NCI-H2227 treated with DMSO at 0.1 percent for 48 hours (cell line): ENCODE results near the gene PTGER2.

Experiments
- DNase-seq: peaks from one replicate; lab custom pipeline; 2025; lab: John Stamatoyannopoulos, UW

The PTGER2 gene

DNA sequence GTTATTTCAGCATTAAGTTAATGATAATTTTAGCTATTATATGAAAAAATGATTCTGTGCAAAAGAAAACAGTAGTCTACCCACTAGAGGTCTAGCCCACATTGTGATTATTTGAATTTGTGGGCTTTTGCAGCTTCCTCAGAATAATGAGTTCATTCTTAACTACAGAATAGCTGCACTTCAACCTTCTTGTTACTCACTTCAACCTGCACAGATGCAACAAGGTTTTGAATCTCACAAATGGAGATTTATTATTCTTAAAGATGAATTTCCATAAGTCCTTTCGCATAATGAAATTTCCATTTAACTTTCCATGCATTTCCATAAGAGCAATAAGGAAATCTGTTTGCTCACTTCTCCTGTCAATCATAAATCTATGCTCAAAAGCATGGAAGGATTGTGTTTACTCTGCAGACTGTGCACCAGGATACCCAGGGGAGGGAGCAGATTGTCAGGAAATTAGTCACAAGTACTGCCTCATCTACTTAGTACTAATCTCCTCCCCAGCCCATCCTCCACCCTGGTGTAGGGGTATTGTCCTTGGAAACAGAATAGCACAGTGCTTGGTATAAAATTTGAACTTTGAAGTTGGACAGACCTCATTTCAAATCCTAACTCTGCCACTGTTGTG, 24.1 kb downstream of the PTGER2 start:
- DNase-seq = no peak

DNA sequence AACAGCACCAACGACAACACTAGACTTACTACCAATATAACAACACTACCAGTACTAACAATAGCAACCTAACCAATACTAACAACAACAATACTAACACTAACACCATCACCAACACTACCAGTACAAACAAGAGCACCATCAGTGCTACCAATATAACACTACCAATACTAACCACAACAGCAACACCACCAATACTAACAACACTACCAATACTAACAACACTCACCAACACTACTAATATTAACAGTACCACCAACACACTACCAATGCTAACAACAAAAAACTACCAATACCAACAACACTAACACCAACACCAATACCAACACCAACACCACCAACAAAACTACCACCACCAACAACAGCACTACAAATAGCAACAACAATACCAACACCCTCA, 25.1 kb downstream of the PTGER2 start:
- DNase-seq = no peak

DNA sequence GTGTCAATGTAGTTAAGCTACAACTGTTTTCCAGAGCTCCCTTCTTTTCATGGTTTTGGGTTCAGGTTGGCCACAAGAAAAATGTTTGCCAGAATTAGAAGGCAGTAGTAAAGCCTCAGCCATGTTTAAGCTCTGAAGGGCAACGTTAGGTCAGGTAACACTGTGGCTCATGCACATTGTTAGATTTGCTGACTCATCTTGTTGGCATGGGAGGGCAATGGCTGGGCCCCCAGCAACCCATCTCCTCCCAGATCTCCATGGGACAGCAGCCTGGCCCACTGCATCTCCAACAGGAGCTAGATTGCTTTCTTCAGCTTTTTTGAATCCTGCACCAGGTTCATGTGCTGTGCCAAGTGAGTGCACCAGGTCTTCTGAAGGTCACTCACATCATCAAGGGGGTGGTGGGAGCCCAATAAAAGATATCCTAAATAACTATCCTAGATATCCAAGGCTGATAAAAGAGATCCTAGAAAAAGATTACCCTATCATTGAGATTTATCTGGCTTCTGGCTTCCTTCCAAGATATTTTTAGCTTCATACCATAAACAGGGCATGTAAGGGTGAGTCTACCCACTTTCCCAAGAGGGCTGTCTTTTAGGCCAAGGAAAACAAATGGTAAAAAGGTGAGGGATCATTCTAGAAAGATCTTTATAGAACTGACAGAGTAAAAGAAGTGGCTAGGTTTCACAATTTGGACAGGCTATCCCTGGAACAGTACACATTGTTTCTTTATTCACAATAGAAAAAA, 28.9 kb downstream of the PTGER2 start:
- DNase-seq = no peak

DNA sequence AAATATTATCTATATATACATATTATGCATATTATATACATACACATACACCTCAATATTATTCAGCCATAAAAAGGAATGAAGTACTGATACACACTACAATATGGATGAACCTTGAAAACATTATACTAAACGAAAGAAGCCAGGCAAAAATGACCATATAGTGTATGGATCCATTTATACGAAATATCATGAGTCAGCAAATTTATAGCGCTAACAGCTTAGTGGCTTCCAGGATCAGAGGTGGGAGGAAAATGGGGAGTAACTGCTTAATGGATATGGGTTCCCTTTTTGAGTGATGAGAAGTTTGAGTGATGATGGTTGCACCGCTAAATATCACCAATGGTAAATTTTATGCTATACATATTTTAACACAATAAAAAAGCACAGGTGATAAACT, 32.7 kb downstream of the PTGER2 start:
- DNase-seq = no peak

DNA sequence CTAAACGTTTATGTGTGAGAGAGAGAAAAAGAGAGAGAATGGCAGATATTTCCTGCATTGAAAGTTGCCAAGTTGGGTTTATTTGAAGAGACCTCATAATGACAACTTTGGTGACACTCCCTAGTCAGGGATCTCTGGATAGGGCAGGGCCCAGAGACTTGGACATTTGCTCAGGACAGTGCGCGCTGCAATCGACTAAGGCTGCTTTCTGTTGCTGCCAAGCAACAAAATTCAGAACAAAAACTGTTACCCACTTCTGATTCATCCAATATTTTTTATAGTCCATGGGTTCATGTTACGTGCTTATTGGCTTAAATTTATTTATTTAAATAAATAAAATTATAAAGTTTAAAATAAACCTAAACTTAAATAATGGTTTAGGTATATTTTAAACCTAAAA, 34.2 kb downstream of the PTGER2 start:
- no peak for DNase-seq

DNA sequence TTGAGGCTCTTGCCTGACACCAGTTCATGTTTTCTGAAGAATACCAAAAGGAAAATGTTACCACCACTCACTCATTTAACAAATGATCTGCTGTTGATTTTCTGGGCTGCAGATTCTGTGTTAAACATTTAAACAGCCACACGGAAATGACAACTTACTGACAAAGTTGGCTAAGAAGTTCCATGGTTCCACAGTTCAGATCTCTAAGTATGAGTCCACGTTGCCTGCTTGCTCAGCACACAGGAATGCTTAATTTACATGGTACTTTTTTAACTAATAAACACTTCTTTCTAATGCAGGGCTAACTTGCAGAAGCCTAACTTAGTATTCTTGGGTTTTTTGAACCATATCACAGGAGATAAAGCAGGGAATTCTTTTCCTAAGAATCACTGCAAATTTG, 34.7 kb downstream of the PTGER2 start:
- no peak for DNase-seq

DNA sequence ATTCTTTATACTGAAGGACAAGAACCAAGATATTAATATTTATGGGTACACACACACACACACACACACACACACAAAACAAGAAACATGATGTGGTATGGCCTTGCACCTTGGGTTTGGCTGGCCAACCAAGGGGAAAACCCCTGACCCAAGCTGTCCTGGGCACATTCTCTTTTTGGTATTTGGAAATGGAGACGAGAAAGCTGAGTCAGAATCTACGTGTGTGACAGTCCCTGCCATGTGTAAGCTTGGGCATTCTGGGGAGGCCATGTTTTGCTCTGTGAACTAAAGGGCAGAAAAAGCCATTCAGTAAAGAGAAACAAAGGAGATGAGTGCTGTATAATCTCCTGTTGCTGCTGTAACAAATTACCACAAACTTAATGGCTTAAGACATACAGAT, 35.6 kb downstream of the PTGER2 start:
- DNase-seq = no peak

DNA sequence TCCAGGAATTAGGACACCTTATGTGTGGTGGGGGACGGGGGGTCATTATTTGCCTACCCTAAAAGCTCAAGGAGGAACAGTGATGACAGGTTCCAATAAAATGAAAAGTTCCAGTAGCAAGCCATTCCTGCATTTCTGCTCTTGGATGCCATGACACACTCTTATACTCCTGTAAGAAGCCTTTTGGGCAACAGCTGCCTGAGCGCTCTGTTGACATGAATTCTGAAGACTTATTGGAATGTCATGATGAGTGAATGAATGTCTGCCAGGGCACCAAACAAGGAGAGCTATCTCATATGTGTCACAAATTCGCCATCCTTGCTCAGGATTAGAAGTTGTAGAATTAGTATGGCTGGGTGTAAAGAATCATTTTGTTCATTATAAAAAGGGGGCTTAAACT, 36.3 kb downstream of the PTGER2 start:
- no peak for DNase-seq

DNA sequence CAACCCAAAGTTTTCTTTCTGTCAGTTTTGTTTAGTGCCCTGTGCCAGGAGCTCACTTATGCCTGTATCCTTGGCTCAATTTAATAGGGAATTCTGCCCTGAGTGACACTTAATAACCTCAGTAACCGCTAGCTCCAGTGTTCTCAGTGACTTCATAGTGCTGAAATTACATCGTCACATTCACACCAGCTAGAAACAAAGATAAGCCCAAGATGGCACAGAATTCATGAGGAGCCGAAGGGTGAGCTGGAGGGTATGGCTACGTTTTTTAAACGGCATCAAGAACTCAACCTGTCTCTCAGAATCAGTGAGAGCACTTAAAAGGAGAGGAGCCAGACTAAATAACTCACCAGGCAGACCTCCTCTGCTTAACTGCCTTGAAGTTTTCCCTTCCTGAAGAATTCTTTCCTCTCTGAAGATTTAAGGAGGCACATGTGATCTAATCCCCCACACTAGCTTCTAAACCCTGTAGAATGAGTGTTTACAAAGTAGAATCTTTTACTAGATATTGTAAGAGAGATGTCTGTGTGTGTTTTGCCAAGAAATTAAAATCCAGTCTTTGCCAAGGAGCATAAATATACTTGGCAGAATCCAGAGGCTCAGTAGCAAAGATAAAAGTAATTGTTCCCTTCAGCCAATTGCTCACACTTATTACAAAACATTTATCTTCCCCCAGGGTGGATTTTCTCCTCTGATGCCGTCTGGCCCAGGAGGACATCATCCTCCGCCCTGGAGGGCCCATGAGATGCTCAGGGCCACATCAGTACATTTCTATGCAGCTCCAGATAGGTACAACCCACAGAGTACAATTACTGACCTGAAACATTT, 37.3 kb downstream of the PTGER2 start:
- DNase-seq = no peak

DNA sequence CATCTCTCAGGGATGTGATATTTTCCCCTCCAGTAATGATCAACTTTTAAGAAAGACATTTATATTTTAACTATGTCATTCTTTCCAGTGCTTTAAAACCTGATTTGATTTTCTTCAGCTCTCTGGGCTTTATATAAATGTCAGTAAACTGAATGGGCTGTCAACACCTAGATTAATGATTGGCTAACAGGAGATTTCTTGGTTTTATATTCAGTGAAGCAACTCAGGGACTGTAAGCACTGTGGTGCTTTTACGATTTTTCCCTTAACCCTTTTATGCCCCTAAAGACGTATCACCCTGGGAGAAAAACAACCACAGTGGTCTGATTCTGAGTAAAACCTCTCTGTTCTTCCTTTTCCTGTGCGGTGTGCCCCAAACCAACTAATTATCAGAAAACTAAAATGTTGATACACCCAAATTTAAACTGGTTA, 38.0 kb downstream of the PTGER2 start:
- DNase-seq = no peak

DNA sequence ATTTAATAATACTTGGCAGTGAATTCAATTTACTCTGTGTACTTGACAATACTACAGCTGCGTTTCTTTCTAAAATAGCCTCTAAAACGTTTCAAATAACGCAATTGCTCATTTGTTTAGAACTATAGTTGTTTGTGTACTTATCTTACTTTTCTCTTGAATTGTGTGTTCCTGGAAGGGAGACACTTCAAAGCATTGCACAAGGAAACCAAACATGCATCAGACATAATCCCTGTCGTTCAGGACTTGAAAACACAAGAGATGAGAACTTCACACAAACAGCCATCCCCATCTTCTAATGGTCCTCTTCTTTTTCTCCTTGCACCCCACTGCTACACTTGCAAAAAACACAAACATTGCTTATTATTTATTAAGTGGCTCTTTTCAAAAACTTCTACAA, 38.5 kb downstream of the PTGER2 start:
- no peak for DNase-seq

DNA sequence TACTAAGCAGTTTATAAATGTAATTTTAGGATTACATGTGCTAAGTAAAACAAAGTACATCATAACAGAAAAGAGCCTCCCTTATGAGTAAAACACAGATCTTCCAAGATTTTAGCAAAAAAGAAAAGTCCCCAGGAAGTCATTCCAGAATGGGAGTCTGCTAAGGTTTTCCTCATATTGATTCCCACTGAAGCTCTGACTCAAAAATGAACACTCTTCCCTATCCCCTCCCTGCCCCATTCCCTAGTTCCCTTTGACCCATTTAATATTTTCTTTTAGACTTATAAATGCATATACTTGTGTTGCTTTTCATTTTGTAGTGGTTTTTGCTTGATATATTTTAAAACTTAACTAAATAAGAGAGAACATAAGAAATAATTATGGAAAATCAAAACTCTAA, 40.1 kb downstream of the PTGER2 start:
- no peak for DNase-seq

DNA sequence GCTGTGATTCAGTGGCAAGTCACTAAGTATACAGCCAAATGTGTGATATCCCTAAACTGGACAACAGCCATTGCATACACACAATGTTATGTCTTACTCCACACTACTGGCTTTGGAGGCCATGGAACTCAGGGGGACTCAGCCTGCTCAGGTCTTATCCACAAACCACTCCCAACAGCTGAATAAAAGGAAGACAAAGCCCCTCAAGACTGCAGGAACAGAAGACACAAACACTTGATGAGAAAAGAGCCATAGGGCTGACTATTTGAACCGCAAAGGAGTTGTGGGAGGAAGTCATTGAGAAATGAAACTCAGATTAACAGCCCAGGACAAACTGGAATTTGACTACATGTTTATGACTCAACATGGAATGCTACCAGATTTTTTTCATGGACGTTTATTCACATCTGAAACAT, 40.9 kb downstream of the PTGER2 start:
- DNase-seq = no peak

DNA sequence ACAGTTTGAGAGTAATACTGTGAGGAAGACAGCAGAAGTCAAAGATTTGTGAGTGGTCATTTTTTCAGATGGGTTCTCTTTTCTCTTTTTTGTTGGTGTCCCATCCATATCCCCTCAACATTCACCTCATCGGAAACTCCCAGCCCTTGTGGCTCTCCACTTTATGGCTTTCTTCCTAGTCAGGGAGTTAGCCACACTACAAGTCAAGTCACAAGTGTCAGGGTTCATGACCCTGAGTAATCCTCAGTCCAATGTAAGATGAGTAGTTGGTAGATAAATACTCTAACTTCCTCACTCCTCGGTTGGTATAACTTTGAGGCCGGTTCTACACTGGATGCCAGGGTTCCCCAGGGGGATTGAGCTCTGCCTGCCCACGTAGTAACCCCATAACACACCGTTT, 41.4 kb downstream of the PTGER2 start:
- no peak for DNase-seq

DNA sequence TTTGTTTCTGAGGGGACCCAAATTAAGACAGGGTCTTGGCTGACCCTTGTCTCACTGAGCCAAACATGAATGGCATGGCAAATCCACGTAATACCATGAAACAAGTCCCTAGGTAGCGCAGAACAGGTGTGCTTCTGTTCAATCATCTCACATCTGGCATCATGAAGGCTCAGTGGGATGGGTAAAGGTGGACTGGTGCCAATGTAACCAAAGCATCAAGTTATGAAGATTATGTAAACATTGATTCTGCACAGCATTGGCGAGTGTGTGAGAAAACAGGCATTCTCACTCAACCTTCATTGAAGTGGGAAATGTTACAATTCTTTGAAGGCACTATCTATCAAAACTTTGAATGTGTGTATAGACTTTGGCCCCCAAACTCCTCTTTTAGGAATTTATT, 41.9 kb downstream of the PTGER2 start:
- DNase-seq = no peak

DNA sequence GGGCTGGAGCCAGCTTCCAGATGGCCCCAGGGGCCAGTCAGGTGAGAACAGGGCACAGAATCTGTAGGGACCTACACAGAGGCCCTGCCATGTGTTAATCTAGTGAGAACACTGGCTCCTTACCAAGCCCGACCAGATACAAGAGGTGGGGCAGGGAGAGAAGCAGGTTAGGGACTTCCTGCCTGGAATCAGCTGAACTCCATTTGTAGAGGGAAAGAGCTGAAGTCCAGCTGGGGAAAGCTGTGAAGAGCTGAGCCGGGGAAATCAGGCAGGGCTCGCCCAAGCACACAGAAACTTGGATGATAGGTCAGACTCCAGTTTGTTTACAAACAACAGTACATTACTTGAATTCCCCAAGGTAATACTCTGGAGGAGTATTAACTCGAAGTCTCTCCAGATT, 46.7 kb downstream of the PTGER2 start:
- no peak for DNase-seq

DNA sequence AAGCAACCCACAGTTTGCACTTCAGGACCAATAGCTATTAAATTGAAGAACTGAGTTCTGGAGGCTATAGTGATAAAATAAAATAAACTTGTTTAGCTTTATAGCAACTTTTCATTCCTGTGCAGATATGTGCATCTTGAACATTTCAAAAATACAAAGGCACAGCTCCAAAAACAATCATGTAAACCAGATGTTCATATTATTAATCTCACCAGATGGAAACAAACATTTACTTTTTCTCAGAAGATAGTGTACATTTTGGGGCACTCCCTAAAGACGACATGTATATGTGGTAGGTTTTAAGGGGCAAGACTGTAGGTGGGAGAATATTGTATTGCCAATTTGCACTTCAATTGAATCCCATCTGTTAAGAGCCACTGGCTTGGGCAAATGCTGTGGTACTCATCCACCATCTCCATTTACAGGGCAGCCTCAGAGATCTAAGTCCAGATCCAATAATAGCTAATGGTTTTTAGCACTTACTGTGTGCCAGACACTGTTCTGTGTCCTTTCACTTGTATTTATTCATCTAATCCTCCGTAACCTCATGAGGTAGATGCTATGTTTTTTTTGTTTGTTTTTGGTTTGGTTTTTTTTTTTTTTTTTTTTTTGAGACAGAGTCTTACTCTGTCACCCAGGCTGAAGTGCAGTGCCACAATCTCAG, 49.1 kb downstream of the PTGER2 start:
- DNase-seq = no peak

DNA sequence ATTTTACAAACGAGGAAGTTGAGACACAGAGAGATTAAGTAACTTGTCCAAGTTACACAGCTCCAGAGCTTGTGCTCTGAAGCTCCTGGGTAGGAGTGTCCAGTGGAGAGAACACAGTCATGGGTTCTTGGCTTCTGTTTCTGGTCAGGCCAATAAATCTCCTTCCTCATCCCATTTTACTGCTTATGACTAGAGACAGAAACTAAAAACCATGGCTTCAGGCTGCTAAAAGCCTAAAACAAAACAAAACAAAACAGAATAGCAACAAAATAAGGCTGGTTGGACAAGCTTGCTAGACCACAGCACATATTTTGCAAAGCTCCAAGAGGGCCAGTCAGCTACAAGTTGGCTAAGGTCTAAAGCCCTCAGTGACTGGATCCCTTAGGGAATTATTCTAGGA, 49.8 kb downstream of the PTGER2 start:
- no peak for DNase-seq

DNA sequence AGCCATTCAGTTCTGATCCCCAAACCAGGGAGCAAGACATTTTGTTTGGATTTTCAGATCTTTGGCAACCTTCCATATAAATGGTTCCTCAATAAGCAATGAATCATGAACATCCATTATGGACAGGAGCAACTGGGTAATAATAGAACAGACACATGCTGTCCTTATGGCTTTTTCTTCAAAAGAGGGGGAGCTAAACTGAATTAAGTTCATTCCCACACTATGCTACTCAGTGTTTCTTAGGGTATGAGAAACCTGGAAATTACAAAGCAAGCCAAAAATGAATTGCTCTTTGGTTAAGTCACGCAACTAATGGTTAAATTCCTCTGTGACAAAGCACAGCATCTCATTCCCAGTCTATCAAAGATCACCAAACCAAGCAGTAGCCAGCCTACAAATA, 51.0 kb downstream of the PTGER2 start:
- DNase-seq = no peak

DNA sequence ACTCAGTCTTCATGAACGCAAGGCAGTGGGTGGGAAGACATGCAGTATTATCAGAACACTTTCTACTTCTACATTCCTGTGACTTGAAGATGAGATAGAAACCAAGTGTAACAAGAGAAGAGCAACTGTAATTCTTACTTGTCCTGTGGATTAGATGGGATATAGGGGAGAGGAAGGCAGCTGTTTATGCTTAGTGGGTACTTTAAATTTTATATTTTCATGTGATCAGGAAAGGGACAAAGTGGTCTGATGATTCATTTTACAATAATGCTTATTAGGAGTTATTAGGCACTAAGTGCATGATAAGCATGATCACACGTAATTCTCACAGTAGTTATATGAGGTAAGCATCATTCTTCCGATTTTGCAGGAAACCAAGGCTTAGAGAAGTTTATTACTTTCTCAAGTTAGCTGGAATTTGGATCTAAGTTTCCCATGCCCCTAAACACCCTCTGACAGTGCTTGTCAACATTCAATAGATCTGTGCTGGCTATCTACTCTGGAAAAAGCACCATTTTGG, 52.7 kb downstream of the PTGER2 start:
- no peak for DNase-seq

DNA sequence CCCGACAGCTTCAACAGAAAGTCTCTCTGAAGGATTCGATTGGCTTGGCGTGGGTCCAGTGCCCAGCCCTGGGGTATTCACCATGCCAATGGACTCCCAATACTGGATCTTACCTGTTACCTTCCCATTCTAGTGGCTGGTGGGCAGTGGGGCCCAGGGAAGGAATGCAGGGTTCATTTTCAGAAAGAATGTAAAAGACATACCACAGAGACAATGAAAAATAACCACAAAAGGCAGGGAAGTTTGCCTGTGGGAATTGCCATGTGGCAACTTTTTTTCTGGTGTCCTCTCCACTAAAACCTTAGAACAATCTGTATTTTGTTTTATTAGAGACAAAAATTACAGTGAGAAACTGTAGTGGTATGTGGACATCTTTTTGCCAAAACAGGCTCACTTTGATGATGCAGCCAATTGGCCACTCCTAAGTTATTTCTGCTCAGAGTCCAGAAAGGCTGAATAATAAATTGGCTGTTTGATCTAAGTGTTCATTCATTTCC, 55.2 kb downstream of the PTGER2 start:
- DNase-seq = no peak

DNA sequence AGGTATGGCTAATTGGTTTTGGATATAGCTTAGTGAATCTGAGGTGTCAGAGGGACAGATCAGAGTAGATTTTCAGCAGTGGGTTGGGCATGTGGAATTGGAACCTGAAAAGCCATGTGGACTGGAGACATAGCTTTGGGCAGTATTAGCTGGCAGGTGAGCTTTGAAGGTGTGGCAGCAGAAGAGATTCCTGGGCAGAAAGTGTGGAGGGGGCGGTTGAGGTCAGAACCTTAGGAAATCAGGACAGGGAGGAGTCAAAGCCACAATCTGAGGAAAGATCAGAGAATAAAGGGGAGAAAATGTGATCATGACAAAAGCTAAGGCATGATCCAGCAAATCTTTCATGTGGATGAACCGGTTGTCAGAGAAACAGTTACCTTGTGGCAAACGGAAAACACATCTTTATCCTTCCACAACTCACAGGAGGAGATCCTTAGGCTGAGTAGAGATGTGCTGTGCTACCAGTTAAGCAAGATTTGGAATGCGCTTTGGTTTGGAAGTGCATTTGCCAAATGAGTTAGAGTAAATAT, 56.4 kb downstream of the PTGER2 start:
- DNase-seq = no peak
